Skin of body (tissue), 2 donors: Measurements from ENCODE around the gene PAPPA. TPM values are rescaled to one million over a fixed set of nuclear protein-coding genes. Genes with fewer than 3 reads are reported as not detected.

ENCODE experiments used
- DNase-seq: peaks from one replicate; lab custom pipeline; 2025; lab: John Stamatoyannopoulos, UW
- total RNA-seq: library from RNA; depleted of rRNA; stranded (reverse); fragments of >200 nt; gene quantifications from one replicate; pipeline ENCODE4 v1.2.3, GENCODE V29; 2014

PAPPA gene
- total RNA-seq, 1 donor from 2014 or later, result 4.4 TPM

- DNase-seq, result no peak
Observed at GRCh38 chr9:116342941-116343340, 189.3 kb downstream of the PAPPA start.

GRCh38 chr9:116344416-116344815 is 190.8 kb downstream of the PAPPA start:
- no peak for DNase-seq

- DNase-seq, result no peak
Observed at GRCh38 chr9:116345393-116345792, 191.8 kb downstream of the PAPPA start.

DNA sequence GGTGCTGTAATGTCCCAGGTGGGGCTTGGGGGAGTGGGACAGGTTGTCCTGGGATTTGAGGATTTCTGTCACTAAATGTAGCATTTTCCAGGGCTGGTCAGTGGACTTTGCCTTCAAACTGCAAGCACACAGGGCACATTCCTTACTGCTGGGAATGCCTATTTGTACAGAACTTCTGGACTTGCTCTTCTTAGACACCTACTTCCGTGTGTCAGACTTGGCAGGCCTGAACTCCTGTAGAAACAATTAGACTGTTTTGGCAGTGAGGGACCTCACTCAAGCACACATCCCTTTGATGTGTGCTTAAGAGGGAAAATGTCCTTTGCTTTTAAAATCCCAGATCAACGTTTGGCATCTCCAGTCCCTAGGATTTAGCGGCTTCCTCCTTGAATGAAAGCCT is 192.2 kb downstream of the PAPPA start:
- no peak for DNase-seq

- DNase-seq, result no peak
Observed at GRCh38 chr9:116349684-116350083, 196.1 kb downstream of the PAPPA start.

- no peak for DNase-seq
Observed at GRCh38 chr9:116350213-116350612, 196.6 kb downstream of the PAPPA start.

GRCh38 chr9:116352958-116353357 is 199.4 kb downstream of the PAPPA start:
- no peak for DNase-seq

- peak; percentile 93 for DNase-seq
Observed at GRCh38 chr9:116355153-116355921, 201.7 kb downstream of the PAPPA start.

- no peak for DNase-seq
Observed at GRCh38 chr9:116358251-116358650, 204.7 kb downstream of the PAPPA start.

- no peak for DNase-seq
Observed at GRCh38 chr9:116360016-116360415, 206.4 kb downstream of the PAPPA start.

GRCh38 chr9:116360989-116361388 is 207.4 kb downstream of the PAPPA start:
- no peak for DNase-seq

DNA sequence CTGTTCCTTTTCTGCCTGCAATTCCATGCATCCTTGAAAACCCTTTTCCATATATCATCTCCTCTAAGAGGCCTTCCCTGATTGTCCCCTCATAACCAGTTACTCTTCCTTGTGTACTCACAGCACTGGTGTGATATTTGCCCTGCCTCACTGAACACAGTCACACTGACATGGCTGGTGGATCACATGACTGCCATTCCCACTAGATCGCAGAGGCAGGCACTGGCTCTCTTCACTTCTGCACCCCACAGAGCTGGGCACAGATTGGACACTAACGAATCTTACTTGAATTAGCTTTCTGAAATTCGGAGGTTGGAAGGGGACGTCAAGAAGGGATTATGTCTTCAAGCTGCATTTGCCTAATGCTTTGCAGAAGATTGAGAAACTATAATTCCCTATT is 208.0 kb downstream of the PAPPA start:
- DNase-seq, result no peak

GRCh38 chr9:116362493-116362892 is 208.9 kb downstream of the PAPPA start:
- no peak for DNase-seq

DNA sequence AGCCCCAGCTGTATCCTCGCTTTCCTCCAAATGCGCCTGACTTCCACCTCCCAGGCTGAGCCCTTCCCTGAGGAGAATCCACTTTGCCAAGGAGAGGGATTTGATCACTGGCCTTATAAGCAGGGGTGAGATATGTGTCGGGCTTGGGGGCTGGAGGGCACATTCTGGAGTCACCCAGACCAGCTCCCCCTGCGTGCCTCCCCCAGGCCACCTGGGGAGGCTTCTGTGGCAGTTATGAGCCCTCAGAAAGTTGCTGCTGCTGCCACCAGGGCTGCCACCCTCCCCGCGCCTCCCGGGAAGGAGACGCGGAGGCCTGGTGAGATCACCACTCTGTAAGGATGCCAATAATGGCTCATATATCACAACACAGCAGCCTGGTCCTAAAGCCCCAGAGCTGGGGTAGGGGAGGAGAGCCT is 211.5 kb downstream of the PAPPA start:
- peak; percentile 84 for DNase-seq

DNA sequence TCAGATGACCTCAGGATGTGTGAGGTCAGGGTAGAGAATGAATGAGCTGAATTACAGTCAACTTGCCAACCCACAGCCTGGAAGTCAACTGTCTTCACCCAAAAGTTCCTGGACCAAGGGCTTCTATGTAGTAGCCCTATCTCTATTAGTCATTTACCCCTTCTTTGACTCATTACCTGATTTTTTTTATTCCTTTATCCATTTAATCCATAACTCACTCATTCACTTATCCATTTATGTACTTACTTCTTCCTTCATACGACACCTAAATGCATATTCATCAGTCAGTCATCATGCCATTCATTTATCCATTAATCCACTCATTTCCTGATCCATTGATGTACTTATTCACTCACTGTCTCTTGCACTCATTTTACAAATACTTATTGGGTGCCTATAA is 212.7 kb downstream of the PAPPA start:
- DNase-seq, result no peak

- no peak for DNase-seq
Observed at GRCh38 chr9:116368680-116369079, 215.1 kb downstream of the PAPPA start.

GRCh38 chr9:116369706-116370105 is 216.1 kb downstream of the PAPPA start:
- no peak for DNase-seq

DNA sequence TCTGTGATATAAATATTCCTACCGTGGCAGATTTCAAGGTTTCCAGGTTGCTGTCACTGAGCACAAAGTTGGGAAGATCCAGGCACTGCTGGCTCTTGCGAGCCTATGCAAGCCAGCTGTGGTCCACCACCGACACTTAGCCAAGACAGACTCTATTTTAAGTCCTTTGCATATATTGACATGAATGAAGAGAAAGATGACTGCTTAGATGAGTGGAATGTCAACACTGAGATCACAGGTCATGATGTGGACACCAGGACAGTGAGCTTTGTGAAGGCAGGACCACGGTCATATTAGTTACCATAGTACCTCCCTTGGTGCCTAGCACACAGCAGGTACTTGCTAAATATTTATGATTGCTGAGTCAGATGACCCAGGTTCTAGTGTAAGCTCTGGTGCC is 217.0 kb downstream of the PAPPA start:
- DNase-seq, result no peak

- no peak for DNase-seq
Observed at GRCh38 chr9:116372081-116372673, 218.6 kb downstream of the PAPPA start.

DNA sequence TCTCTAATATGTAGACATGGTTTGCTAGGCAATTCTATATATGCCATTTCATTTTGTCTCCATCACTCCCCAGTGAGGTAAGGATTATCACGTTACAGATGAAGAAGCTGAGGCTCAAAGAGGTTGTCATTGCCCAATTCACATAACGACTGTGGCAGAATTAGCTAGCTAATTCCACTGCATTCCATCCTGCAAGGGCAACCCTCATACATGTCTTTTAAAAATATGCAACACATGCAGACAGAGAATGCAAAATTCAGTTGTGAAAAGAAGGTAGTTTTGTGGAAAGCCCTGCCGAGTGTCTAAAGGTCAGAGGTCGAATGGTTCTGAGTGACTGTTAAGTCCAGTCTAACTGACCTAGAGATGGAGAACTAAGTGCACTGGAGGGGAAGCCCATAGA is 219.2 kb downstream of the PAPPA start:
- DNase-seq, result no peak

DNA sequence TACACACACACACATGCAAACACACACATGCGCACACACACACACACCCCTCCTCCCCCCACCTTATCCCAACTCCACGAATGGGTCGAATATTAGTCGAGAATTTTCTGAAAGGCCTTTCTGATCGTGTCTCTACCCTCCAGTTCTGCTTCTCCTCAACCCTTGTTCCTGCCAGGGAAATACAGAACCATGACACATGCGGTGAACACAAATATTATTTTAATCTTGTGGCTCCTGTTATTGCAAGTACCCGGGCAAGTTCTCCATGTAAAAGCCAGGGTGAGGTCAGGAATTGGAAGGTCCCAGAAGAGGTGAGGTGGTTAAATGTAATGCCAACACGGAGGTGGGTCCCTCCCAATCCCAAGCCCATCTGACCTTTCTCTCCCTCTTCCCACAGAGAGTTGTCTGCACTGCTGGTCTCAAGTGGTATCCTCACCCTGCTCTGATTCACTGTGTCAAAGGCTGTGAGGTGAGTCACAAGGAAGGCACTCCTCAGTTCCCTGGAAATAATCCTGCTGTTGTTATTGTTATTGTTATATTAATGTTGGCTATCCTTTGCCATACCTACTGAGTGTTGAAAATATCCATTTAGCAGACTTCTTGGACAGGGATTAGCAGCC is 223.7 kb downstream of the PAPPA start:
- DNase-seq, result no peak

GRCh38 chr9:116378873-116379272 is 225.3 kb downstream of the PAPPA start:
- DNase-seq, result no peak

DNA sequence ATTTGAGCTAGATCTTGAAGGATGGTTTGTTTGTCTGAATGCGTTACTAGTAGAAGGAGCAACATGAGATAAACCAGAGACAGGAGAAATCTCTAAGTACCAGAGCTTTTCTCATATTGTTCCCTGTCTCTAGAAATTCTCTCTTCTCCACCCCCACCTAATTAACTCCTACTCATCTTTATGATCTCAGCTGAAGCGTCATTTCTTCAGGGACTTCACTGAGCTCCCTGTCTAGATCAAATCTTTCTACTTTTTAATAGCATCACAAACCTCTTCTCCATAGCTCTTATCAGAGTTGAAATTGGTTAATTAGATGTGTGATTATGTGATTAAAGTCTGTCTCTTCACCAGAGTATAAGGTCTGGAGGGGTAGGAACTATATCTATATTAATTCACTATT is 226.2 kb downstream of the PAPPA start:
- DNase-seq, result no peak
